Fibroblast of mammary gland (primary cell): ENCODE data around the gene CREB3.

ENCODE experiments used
- DNase-seq: peaks from one replicate; pipeline ENCODE4 v3.0.0-alpha.2; 2010; ENCODE audit warnings: low read depth
- H3K4me3 ChIP-seq: 2 replicates; pipeline ENCODE4 v1.5.1; 2011; ENCODE audit warnings: low read depth, mild to moderate bottlenecking, low read length, moderate library complexity; ENCODE audit not compliant: control insufficient read depth
- CTCF ChIP-seq: conservative IDR thresholded peaks from 2 replicates; pipeline ENCODE4 v1.5.1; 2011; ENCODE audit warnings: low read depth, low read length, inconsistent platforms; ENCODE audit not compliant: control insufficient read depth, insufficient read depth

The CREB3 gene

GRCh38 chr9:35732185-35732799 lies at the start of gene CREB3, which contains the start of gene TLN1:
CREB3 (plus strand) TSS chr9:35732666; CDS start chr9:35732773, 107 bp downstream.
TLN1 (minus strand) TSS chr9:35732195; CDS start chr9:35725694, 6,501 bp downstream.
- DNase-seq = peak; percentile 99
- H3K4me3 ChIP-seq = peak within 1 kb of the TSS; percentile 98
- TF ChIP-seq CTCF = no peak

- no peak for DNase-seq
- H3K4me3 ChIP-seq = no peak overlapping the region
- no peak for TF ChIP-seq CTCF
Observed at GRCh38 chr9:35683323-35683722, 49.1 kb upstream of the CREB3 start.

- TF ChIP-seq CTCF = no peak
- DNase-seq = no peak
- no peak overlapping the region for H3K4me3 ChIP-seq
Observed at GRCh38 chr9:35684921-35685320, 47.5 kb upstream of the CREB3 start.

- TF ChIP-seq CTCF = no peak
- DNase-seq = no peak
- no peak overlapping the region for H3K4me3 ChIP-seq
Observed at GRCh38 chr9:35685506-35685905, 47.0 kb upstream of the CREB3 start.

- TF ChIP-seq CTCF = no peak
- peak overlapping the region; percentile 96 for H3K4me3 ChIP-seq
- DNase-seq = peak; percentile 79
Observed at GRCh38 chr9:35686222-35687203, 46.0 kb upstream of the CREB3 start.

GRCh38 chr9:35687306-35687705 lies 45.2 kb upstream of the CREB3 start:
- peak overlapping the region; percentile 96 for H3K4me3 ChIP-seq
- no peak for DNase-seq

More at GRCh38 chr9:35687306-35687705, 45.2 kb upstream of the CREB3 start:
- no peak for TF ChIP-seq CTCF
